Keratinocyte (primary cell): ENCODE measurements around the gene HNRNPLL. TPM values are rescaled to one million over a fixed set of nuclear protein-coding genes. Genes with fewer than 3 reads are reported as not detected.

Experiments
- DNase-seq: peaks from one replicate; pipeline ENCODE4 v3.0.0-alpha.2; 2011; ENCODE audit warnings: low read depth, missing footprints, low spot score
- FAIRE-seq: peaks from 2 replicates; lab custom pipeline; 2011; peaks lifted over from hg19 to GRCh38; lab: Jason Lieb, UNC
- H2AFZ ChIP-seq: 2 replicates; pipeline ENCODE4 v1.6.0; 2012; ENCODE audit warnings: low read length, control low read depth, inconsistent platforms; ENCODE audit not compliant: control insufficient read depth
- H3K27ac ChIP-seq: 2 replicates; pipeline ENCODE4 v1.5.1; 2011; ENCODE audit warnings: low read length; ENCODE audit not compliant: control insufficient read depth, insufficient read depth
- H3K27me3 ChIP-seq: 3 replicates; pipeline ENCODE4 v1.6.0; 2011; ENCODE audit warnings: low read length; ENCODE audit not compliant: control insufficient read depth, insufficient read depth; ENCODE audit errors: extremely low read depth
- H3K36me3 ChIP-seq, 2 experiments: 2 replicates in 1 of 2; 3 replicates in 1 of 2; pipeline ENCODE4 v1.5.1; 2011; ENCODE audit warnings: low read length in 2 of 2, mild to moderate bottlenecking in 1 of 2; ENCODE audit not compliant: control insufficient read depth in 2 of 2, insufficient read depth in 2 of 2; ENCODE audit errors: extremely low read depth in 1 of 2
- H3K4me1 ChIP-seq: 3 replicates; pipeline ENCODE4 v1.5.1; 2011; ENCODE audit warnings: low read length; ENCODE audit not compliant: control insufficient read depth, insufficient read depth; ENCODE audit errors: extremely low read depth
- H3K4me2 ChIP-seq: 3 replicates; pipeline ENCODE4 v1.6.0; 2011; ENCODE audit warnings: low read depth, low read length; ENCODE audit not compliant: control insufficient read depth, insufficient read depth; ENCODE audit errors: extremely low read depth
- H3K4me3 ChIP-seq, 3 experiments: fragments of 200-600 bp in 1 of 3; sonication (generic) in 1 of 3; 2 replicates in 2 of 3; 3 replicates in 1 of 3; pipeline ENCODE4 v1.5.1; 2011 to 2016; ENCODE audit warnings: low read length in 3 of 3, mild to moderate bottlenecking in 3 of 3, control low read depth in 2 of 3, inconsistent platforms in 1 of 3, low read depth in 1 of 3, mixed read lengths in 1 of 3, mixed run types in 1 of 3, moderate library complexity in 1 of 3; ENCODE audit not compliant: control insufficient read depth in 2 of 3, insufficient read depth in 2 of 3; ENCODE audit errors: extremely low read depth in 1 of 3
- H3K79me2 ChIP-seq: 2 replicates; pipeline ENCODE4 v1.6.0; 2012; ENCODE audit warnings: low read length; ENCODE audit not compliant: control insufficient read depth, insufficient read depth
- H3K9ac ChIP-seq: 3 replicates; pipeline ENCODE4 v1.6.0; 2011; ENCODE audit warnings: low read length; ENCODE audit not compliant: control insufficient read depth, insufficient read depth; ENCODE audit errors: extremely low read depth
- H3K9me1 ChIP-seq: 3 replicates; pipeline ENCODE4 v1.6.0; 2011; ENCODE audit warnings: low read length; ENCODE audit not compliant: control insufficient read depth, insufficient read depth; ENCODE audit errors: extremely low read depth
- H3K9me3 ChIP-seq: 2 replicates; pipeline ENCODE4 v1.5.1; 2012; ENCODE audit warnings: low read depth, low read length; ENCODE audit not compliant: control insufficient read depth
- H4K20me1 ChIP-seq: 3 replicates; pipeline ENCODE4 v1.6.0; 2011; ENCODE audit warnings: low read length; ENCODE audit not compliant: control insufficient read depth, insufficient read depth; ENCODE audit errors: extremely low read depth
- EZH2 ChIP-seq: IDR thresholded peaks from one replicate; pipeline ENCODE4 v1.6.1; 2012; ENCODE audit warnings: inconsistent platforms, mild to moderate bottlenecking, low read length, moderate library complexity
- dilution Hi-C: fragments of 300-500 bp; cut with MboI; formaldehyde crosslinking; loops from one replicate; pipeline ENCODE4 v1.7.0; 2020; ENCODE audit warnings: low sequenced_read_pairs; ENCODE audit not compliant: extremely low pct_ligation_motif_present
- polyA plus RNA-seq, 5 experiments: library from polyadenylated mRNA; depleted of rRNA in 3 of 5; stranded (reverse) in 3 of 5; stranded (forward) in 1 of 5; unstranded in 1 of 5; fragments of >200 nt; gene quantifications; 1 replicate in 1 of 5; 2 replicates in 3 of 5; 3 replicates in 1 of 5; pipeline versions ENCODE4 v1.2.1 to v1.2.3, GENCODE V29; 2011 to 2012; ENCODE audit warnings: missing spikeins in 2 of 5, low read depth in 1 of 5, low replicate concordance in 1 of 5
- TF ChIP-seq, protein P1 (sequence below), 3 experiments: IDR thresholded peaks in 1 of 3; conservative IDR thresholded peaks in 1 of 3; optimal IDR thresholded peaks in 1 of 3; 2 replicates in 2 of 3; 3 replicates in 1 of 3; pipeline versions ENCODE3 to v1.5.1; 2011; ENCODE audit warnings: low read length in 3 of 3, mild to moderate bottlenecking in 3 of 3, moderate library complexity in 2 of 3, control low read depth in 1 of 3, inconsistent platforms in 1 of 3; ENCODE audit not compliant: insufficient read depth in 2 of 3; ENCODE audit errors: extremely low read depth in 1 of 3

Gene HNRNPLL
- polyA plus RNA-seq, 1 donor (not counting 4 experiments of a cell fraction or from before 2014, with no cell fraction given): 53.8 TPM

- H3K9me1 ChIP-seq: no peaks in the 10 kb centered on the region
- no peak overlapping the region for H3K4me2 ChIP-seq
- no peaks in the 10 kb centered on the region for H3K9me3 ChIP-seq
- no peak overlapping the region for H2AFZ ChIP-seq
- H3K36me3 ChIP-seq: peaks cover 12 to 16% of the 10 kb centered on the region in 2 experiments
- no peak overlapping the region for H3K9ac ChIP-seq
- H3K79me2 ChIP-seq: no peaks in the 10 kb centered on the region
- H3K27ac ChIP-seq: no peak overlapping the region
- H3K4me3 ChIP-seq: no peak overlapping the region
- no peak for FAIRE-seq
- no peaks in the 10 kb centered on the region for H4K20me1 ChIP-seq
- H3K4me1 ChIP-seq: no peaks in the 10 kb centered on the region
- no peaks in the 10 kb centered on the region for H3K27me3 ChIP-seq
- dilution Hi-C loops: loop anchor here (25.0 kb wide), 1 partner anchor 166 kb away; no protein-coding TSS in a partner anchor
- DNase-seq: no peak
- TF ChIP-seq EZH2: no peak
- TF ChIP-seq, protein P1, sequence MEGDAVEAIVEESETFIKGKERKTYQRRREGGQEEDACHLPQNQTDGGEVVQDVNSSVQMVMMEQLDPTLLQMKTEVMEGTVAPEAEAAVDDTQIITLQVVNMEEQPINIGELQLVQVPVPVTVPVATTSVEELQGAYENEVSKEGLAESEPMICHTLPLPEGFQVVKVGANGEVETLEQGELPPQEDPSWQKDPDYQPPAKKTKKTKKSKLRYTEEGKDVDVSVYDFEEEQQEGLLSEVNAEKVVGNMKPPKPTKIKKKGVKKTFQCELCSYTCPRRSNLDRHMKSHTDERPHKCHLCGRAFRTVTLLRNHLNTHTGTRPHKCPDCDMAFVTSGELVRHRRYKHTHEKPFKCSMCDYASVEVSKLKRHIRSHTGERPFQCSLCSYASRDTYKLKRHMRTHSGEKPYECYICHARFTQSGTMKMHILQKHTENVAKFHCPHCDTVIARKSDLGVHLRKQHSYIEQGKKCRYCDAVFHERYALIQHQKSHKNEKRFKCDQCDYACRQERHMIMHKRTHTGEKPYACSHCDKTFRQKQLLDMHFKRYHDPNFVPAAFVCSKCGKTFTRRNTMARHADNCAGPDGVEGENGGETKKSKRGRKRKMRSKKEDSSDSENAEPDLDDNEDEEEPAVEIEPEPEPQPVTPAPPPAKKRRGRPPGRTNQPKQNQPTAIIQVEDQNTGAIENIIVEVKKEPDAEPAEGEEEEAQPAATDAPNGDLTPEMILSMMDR (optimal IDR thresholded peaks at IDR 0.05 in 1 of 3, IDR thresholded peaks at IDR 0.05 in 1 of 3, conservative IDR thresholded peaks at IDR 0.05 in 1 of 3; ENCODE audit: extremely low read depth in 1 of 3, insufficient read depth in 2 of 3, low read length in 3 of 3): no peak
These were observed 31.5 kb downstream of the HNRNPLL start for GRCh38 chr2:38571193-38571592.

DNA sequence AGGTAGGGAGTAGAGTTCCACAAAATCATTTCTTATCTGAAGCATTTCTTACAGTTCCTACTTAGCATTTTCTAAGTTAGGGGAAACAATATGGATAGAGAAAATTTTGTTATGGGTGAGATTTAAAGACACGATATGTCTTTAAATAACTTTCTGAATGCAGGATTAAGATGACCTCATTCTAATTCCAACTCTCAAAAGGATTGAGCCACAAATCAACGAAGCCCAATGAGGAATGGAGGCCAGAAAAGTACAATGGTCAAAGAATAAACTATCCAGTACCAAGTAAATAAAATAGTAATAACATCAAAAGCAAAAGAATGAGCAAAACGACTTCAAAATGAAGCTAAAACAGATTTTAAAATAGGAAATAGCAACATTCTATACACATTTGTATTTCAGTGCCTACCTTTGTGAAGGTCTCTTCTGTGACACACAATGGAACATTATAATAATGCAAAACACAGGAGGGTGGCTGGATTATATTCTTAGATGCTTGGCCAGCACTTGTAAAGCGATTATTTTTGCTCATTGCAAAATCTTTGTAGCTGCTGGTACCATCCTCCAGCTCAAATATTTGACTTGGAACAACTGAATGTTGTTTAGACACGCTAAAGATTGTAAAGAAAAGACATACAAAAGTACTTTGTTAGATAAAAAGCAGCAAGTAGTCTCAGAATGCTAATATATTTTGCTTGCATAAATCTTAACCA lies 33.8 kb downstream of the HNRNPLL start:
- Histone ChIP-seq H3K27me3 (no peaks in the 10 kb centered on the region), H3K27ac (no peak overlapping the region), H4K20me1 (no peaks in the 10 kb centered on the region), H3K4me1 (no peaks in the 10 kb centered on the region), H3K36me3 (peaks cover 12 to 14% of the 10 kb centered on the region in 2 experiments), H3K9ac (no peak overlapping the region), H3K4me2 (no peak overlapping the region), H3K79me2 (no peaks in the 10 kb centered on the region), H3K9me1 (no peaks in the 10 kb centered on the region), H3K4me3 (no peak overlapping the region), H2AFZ (no peak overlapping the region), H3K9me3 (no peaks in the 10 kb centered on the region)
- dilution Hi-C loops: loop anchor here (25.0 kb wide), 1 partner anchor 168 kb away; no protein-coding TSS in a partner anchor
- FAIRE-seq: no peak
- DNase-seq: no peak
- TF ChIP-seq, protein P1 (optimal IDR thresholded peaks at IDR 0.05 in 1 of 3, IDR thresholded peaks at IDR 0.05 in 1 of 3, conservative IDR thresholded peaks at IDR 0.05 in 1 of 3; ENCODE audit: extremely low read depth in 1 of 3, insufficient read depth in 2 of 3, low read length in 3 of 3): no peak
- no peak for TF ChIP-seq EZH2
